ENCODE measurements around the gene PPP2R5C. TPM values are rescaled to one million over a fixed set of nuclear protein-coding genes. Genes with fewer than 3 reads are reported as not detected.

The PPP2R5C gene
- total and polyA plus RNA-seq, 2 of the 8 experiments (the other 6 are each of a cell fraction or from before 2014, with no cell fraction given) = 49.6 to 95.9 TPM

- H2BK15ac ChIP-seq (ENCODE audit: low read length) = no peak overlapping the region
- no peak overlapping the region for H3K4ac ChIP-seq (replicated peaks; ENCODE audit: insufficient read length, low read depth, low read length)
- ChIA-PET CTCF (ENCODE audit: partially characterized antibody) (interaction anchor here (0.8 to 3.2 kb wide), 18 partner anchors 9 to 137 kb away, joined by 3 to 24 read pairs (median 4); no protein-coding TSS in a partner anchor), POLR2A (ENCODE audit: partially characterized antibody) (interaction anchor here (1.3 kb wide), 1 partner anchor 387 kb away, joined by 3 read pairs; no protein-coding TSS in a partner anchor)
- H3K23me2 ChIP-seq (ENCODE audit: low read depth, low read length) = no peaks in the 10 kb centered on the region
- no peak overlapping the region for H3K4me3 ChIP-seq (ENCODE audit: extremely low read depth in 1 of 4, insufficient read depth in 2 of 4, low read depth in 3 of 4, low read length in 4 of 4)
- DNase-seq (ENCODE audit: low read depth in 1 of 2, low spot score in 2 of 2) (no peak), FAIRE-seq (no peak)
- H2BK120ac ChIP-seq (replicated peaks; ENCODE audit: low read depth, low read length) = no peak overlapping the region
- no peak overlapping the region for H4K8ac ChIP-seq (ENCODE audit: extremely low read depth, insufficient read depth, low read length)
- no peak overlapping the region for H3K18ac ChIP-seq (ENCODE audit: extremely low read depth, low read length)
- H4K20me1 ChIP-seq (replicated peaks in 1 of 2; ENCODE audit: control insufficient read depth in 1 of 2, insufficient read depth in 2 of 2, low read length in 2 of 2) = peaks cover 2 to 25% of the 10 kb centered on the region in 2 experiments
- TF ChIP-seq RFX5 (IDR thresholded peaks at IDR 0.05; ENCODE audit: borderline replicate concordance, low read depth, low read length) (no peak), POLR2A (IDR thresholded peaks at IDR 0.05; ENCODE audit: control extremely low read depth in 1 of 2, low read depth in 2 of 2, low read length in 2 of 2) (no peak)
- no peak overlapping the region for H3K14ac ChIP-seq (ENCODE audit: insufficient read length)
- no peak overlapping the region for H3K4me2 ChIP-seq (ENCODE audit: insufficient read depth in 1 of 2, low read depth in 2 of 2, low read length in 2 of 2)
- H4K91ac ChIP-seq (replicated peaks; ENCODE audit: insufficient read length, low read length) = no peak overlapping the region
- no peaks in the 10 kb centered on the region for H3K36me3 ChIP-seq (ENCODE audit: control insufficient read depth in 2 of 4, insufficient read depth in 4 of 4, low read length in 3 of 4)
- no peak overlapping the region for H2BK20ac ChIP-seq (ENCODE audit: low read length)
- WGBS, 2 experiments (ENCODE audit: extremely low coverage in 1 of 2, insufficient coverage in 1 of 2, insufficient read length in 1 of 2, insufficient replicate concordance in 2 of 2, low coverage in 1 of 2, low lambda C conversion rate in 2 of 2, missing lambda C conversion rate in 1 of 2) = 93% methylated on average over 3 of the region's 3 CpGs; no CpG with 5 or more reads in 1 of the 2 experiments
- peaks cover 0 to 7% (median 4%) of the 10 kb centered on the region in 4 experiments; a peak in 5 of 7 replicates for H3K4me1 ChIP-seq (replicated peaks in 1 of 4; ENCODE audit: control insufficient read depth in 3 of 4, insufficient read depth in 4 of 4, low read length in 3 of 4)
- no peak overlapping the region for H3K9ac ChIP-seq (replicated peaks in 1 of 4; ENCODE audit: extremely low read depth in 1 of 4, low read depth in 3 of 4, low read length in 3 of 4)
- H3K23ac ChIP-seq (ENCODE audit: insufficient read length) = no peak overlapping the region
- no peak overlapping the region for H2BK5ac ChIP-seq (ENCODE audit: low read depth, low read length)
- no peak overlapping the region for H3K27ac ChIP-seq (ENCODE audit: low read depth, low read length)
- H3K27me3 ChIP-seq (replicated peaks in 1 of 4; ENCODE audit: control insufficient read depth in 3 of 4, extremely low read depth in 1 of 4, insufficient read depth in 3 of 4, low read length in 3 of 4) = no peaks in the 10 kb centered on the region
- H3K56ac ChIP-seq (replicated peaks; ENCODE audit: insufficient read length, low read depth, low read length) = no peak overlapping the region
- H2BK12ac ChIP-seq (ENCODE audit: low read depth, low read length) = no peak overlapping the region
- no peak overlapping the region for H4K5ac ChIP-seq (ENCODE audit: insufficient read length, low read depth, low read length)
- peaks cover 8% of the 10 kb centered on the region; the same call in 1 of the 2 replicates for H3K79me1 ChIP-seq (ENCODE audit: low read depth, low read length)
- no peak overlapping the region for H2AFZ ChIP-seq (ENCODE audit: low read length)
- no peaks in the 10 kb centered on the region for H3K9me3 ChIP-seq (ENCODE audit: insufficient read depth in 2 of 2, low read depth in 1 of 2, low read length in 1 of 2)
- no peak overlapping the region for H2AK5ac ChIP-seq (ENCODE audit: low read depth, low read length)
- peaks cover 0 to 14% of the 10 kb centered on the region in 2 experiments; a peak in 2 of 4 replicates for H3K79me2 ChIP-seq (ENCODE audit: control insufficient read depth in 1 of 2, insufficient read depth in 2 of 2, low read length in 2 of 2)
These were observed 83.2 kb downstream of the PPP2R5C start for GRCh38 chr14:101844751-101845150.
